Activated CD4-positive, alpha-beta T cell treated with anti-CD3 and anti-CD28 coated beads, Interleukin-2, amount 50 U/mL, for 48 hours (primary cell): Measurements from ENCODE around the gene ERLIN1.
"Not testable (repeated sequence)": the region's sequence is repeated elsewhere in the genome, so short reads cannot be mapped to it uniquely, and the experiment has no call there.

Source experiments
- DNase-seq, 2 experiments: peaks; one replicate each; pipeline ENCODE4 v3.0.0-alpha.2; 2020

Gene ERLIN1

DNA sequence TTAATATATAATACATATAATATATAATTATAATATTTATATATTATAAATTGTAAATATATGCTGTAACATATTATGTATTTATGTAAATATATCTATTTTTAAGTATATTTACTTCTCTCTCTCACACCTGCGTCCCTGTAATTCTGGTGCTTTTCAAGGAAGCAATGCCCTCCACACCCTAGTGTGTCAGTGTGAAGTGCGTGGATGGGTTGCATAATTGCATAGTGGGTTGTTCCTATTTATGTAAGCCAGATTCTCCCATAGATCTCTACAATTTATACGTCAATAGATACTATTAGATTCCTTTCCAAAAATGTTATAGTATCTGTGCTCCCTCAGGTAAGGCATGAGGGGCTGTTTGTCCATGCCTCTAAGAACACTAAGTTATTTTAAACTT lies 54.3 kb downstream of the ERLIN1 start:
- no peak for DNase-seq

DNA sequence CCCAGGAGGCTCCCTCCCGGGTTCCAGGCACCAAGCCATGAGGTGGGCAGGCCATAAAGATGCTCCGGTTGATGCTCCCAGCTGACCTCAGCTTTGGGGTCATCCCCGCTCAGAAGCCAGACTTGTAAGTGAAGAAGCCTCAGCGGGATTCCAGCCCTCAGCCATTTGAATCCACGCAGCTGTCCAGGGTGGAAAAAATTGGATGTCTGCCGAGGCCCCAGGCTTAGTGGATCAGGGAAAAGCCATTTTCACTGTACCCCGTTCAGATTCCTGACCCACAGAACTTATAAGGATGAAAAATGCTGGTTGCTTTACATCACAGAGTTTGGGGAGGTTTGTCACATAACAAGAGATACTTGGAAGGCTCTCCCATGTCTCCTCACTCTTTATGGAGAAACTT lies 55.0 kb downstream of the ERLIN1 start:
- no peak for DNase-seq

DNA sequence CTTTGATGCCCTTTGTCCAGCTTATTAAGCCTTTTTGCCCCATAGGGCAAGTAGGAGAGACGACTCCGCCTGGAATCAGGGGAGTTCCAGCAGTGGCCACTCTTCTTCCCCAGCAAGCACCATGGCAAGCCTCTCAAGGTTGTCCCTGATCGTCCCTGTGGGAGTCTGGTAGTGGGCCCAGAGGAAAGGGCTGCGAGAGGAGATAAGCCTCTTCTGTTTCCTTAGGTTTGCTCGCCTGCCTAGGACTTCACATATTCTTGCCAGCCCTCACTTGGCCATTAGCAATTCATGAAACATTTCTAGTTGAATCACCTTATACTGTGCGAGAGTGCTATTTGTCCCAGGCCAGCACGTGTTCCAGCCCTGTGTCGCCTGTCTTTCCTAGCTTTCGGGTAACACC lies 56.4 kb downstream of the ERLIN1 start:
- no peak for DNase-seq

DNA sequence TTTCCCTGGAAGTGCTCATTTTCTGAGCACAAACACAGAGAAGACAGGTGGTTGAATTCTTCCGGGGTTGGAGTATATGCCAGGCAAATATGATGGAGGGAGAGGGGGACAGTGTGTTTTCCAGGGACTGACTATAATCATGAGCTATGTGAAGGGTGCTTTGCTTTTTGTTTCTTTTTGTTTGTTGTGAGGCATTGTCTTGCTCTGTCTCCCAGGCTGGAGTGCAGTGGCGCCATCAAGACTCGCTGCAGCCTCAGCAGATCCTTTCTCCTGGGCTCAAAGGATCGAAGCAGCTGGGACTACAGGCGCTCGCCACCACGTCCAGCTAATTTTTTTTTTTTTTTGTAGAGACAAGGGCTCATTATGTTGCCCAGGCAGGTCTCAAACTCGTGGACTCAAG lies 56.9 kb downstream of the ERLIN1 start:
- DNase-seq: no peak

DNA sequence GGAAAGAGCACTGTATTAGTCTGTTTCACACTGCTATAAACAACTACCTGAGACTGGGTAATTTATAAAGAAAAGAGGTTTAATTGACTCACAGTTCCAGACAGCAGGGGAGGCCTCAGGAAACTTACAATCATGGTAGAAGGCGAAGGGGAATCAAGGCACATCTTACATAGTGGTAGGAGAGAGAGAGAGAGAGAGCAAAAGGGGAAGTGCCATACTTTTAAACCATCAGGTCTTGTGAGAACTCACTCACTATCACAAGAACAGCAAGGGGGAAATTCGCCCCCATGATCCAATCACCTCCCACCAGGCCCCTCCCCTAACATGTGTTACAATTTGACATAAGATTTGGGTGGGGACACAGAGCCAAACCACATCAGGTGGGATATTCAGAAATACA lies 60.5 kb downstream of the ERLIN1 start:
- DNase-seq: not testable (repeated sequence)

DNA sequence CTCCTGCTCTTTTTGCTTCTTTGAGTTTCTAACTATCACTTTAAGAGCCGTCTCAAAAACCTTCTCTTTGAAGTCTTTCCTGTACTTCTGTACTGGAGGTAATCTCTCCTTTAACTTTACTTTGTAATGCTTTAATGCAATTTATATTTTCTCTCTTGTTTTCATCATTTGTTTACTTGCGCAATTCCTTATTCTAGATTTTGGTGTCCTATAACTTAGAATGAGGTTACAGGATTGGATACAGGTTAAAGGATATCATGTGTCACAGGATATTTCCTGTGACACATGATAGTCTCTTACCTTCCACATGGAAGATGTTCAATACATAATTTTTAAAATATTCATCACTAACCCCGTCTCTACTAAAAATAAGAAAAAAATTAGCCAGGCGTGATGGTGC lies 61.7 kb downstream of the ERLIN1 start:
- DNase-seq: no peak

DNA sequence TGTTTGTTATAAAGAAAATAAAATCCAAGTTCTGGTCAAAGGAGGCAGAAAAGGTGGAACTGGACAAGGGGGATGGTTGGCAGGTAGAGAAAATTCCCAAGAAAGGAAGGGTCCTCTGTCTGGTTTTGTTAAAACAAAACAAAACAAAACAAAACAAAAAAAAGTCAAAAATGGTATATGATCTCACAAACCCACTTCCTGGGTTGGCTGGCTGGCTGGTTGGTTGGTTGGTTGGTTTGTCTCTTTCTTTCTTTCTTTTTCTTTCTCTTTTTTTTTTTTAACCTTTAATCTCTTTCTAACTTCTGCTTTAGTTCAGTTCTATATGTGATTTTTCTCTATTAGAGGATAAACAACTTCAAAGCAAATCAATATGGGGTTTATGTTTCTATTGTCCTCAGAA lies 63.0 kb downstream of the ERLIN1 start:
- no peak for DNase-seq

DNA sequence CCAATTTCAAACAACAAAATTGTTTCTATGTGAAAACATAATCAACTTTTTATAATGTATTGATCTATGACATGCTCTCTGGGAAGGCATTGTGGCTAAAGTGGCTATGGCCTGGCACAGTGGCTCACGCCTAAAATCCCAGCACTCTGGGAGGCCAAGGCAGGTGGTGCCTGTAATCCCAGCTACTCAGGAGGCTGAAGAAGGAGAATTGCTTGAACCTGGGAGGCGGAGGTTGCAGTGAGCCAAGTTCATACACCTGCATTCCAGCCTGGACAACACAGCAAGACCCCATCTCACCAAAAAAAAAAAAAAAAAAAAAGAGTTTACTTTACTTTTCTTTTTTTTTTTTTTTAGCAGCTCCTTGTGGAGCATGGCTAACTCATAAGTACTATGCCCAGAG lies 65.3 kb downstream of the ERLIN1 start:
- DNase-seq: no peak

DNA sequence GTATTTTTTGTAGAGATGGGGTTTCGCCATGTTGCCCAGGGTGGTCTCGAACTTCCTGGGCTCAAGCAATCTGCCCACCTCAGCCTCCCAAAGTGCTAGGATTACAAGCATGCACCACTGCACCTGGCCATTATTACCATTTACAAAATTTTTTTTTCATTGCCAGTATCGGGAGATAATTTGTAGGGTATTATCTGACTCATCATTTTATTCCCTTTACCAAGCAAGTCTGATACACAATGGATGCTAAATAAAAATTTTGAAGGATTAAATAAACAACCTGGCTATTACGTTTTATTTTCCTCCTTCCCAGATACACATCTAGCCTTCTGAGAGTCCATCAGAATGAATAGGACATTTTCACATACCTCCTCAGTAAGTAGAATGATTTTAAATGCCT lies 66.1 kb downstream of the ERLIN1 start:
- DNase-seq: no peak

DNA sequence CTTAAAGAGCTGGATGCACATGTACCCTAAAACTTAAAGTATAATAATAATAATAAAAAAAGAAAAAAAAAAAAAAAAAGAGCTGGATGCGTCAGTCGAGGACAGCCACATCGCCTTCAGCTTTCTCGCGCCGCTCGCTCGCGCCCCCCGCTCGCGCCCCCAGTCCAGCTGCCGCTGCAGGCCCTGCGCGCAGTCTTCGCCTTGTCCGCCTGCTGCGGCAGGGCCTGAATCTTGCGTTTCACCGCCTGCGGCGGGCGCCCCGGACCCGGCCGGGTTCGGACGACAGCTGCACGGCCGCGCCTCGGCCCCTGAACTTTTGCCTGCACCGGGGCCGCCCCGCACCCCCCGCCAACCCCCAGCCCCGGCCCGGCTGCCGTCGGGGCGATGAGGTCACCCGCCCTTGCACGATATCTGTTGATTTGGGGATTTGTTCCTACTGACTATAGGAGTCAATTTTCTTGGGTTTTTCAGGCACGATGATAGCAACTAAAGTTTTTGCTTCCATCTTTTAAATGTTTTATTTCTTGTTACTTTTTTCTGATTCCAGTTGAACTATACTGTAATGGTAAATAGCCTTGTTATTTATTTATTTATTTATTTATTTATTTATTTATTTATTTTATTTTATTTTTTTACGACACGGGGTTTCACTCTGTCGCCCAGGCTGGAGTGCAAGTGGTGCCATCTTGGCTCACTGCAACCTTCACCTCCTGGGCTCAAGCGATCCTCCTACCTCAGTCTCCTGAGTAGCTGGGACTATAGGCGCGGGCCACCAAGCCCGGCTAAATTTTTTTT lies 70.7 kb downstream of the ERLIN1 start:
- DNase-seq: no peak

DNA sequence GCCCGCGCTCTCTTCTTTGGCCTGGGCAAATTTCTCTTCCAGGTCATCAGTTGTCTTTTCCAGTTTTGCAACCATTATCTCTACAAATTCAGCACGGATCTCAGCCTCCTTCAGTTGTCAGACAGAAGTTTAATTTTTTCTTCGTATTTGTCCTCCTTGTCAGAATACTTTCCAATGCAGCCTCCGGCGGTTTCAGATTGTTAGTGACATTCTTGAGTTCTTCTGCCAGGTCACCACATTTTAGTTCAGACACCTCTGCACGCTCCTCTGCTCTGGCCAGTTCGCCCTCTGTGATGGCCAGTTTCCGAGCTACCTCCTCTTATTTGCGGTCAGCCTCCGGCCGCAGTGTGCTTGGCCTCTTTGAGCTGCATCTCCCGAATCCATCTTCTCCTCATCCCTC lies 71.4 kb downstream of the ERLIN1 start:
- no peak for DNase-seq

DNA sequence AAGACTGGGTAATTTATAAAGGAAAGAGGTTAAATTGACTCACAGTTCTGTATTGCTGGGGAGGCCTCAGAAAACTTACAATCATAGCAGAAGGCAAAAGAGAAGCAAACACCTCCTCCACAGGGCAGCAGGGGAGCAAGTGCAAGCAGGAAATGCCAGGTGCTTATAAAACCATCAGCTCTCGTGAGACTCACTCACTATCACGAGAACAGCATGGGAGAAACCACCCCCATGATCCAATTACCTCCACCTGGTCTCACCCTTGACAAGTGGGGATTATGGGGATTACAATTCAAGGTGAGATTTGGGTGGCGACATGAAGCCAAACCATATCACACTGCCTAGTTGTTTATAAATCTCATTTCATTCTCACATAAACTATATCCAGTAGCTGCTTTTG lies 76.2 kb downstream of the ERLIN1 start:
- DNase-seq: no peak

DNA sequence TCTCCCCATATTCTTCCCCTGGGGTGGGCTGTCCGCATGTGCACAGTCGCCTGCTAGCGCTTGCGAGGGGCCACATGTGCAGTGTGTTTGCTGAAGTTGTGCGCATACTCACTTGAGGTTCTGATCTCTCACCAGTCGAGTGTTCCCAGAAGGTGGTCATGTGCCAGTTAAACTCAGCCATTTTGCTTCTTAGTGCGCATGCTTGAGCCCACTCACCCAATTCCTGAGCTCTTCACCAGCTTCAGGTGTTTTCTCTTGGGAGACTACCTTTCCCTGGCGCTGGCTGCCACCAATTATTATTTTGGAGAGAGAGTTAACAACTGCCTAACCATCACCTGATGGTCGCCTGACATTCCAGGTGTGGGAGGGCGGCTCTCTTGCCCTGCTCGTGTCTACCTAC lies 79.0 kb downstream of the ERLIN1 start:
- DNase-seq: no peak

DNA sequence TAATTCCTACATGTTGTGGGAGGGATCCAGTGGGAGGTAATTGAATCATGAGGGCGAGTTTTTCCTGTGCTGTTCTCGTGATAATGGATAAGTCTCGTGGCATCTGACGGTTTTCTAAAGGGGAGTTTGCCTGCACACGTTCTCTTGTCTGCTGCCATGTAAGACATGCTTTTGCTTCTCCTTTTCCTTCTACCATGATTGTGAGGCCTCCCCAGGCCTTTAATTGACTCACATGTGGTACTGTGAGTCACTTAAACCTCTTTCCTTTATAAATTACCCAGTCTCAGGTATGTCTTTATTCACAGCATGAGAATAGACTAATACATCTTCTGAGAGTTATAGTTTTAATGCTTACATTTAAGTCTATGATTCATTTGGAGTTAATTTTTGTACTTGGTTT lies 81.5 kb downstream of the ERLIN1 start:
- DNase-seq: no peak

DNA sequence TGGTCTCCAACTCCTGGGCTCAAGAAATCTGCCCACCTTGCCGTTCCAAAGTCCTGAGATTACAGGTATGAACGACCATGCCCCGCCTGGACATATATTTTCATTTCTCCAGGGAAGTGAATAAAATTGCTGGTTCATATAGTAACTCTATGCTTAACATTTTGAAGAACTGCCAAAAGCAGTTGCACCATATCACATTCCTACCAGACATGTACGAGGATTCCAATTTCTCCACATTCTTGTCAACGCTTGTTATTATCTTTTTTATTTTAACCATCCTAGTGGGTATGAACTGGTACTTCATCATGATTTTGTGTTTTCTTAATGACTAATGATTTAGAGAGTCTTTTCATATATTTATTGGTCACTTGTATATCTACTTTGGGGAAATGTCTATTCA lies 82.2 kb downstream of the ERLIN1 start:
- no peak for DNase-seq

DNA sequence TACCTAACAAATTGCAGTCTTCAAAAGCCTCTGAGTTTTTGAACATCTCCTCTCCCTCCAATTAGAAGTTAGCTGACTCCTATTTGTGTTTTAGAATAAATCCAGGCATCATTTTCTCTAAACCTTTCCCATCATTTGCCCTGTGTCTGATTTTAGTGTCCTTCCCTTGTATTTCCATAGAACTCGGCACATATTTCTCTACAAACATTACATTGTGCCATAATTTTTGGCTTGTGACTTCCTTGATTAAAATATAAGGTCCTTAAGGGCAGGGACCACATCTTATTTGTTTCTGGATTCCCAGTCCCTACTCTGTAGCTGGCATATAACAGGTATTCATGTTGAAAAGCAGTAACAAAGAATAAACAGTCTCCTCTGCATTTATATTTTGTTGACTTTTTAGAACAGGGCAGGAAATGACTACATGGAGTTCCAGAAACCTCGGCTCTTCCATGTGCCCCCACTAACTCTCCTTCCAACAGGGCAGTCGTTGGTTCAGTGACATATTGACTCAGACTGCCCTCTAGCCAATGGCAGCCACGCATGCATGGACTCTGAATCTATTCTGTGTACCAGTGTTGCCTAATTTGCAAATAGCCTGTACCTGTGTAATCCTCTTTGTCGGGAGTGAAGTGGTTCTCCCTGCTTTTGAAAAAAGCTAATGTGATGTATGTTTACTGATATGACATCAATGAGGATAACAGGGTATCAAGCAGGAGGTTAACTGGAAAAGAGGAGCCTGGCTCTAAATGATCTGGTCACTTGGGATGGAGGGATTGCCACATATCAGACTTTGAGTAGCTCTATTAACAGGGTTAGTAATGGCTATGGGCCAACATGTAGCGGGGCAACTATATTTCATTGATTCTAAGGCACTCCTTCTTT lies 84.4 kb downstream of the ERLIN1 start:
- no peak for DNase-seq

DNA sequence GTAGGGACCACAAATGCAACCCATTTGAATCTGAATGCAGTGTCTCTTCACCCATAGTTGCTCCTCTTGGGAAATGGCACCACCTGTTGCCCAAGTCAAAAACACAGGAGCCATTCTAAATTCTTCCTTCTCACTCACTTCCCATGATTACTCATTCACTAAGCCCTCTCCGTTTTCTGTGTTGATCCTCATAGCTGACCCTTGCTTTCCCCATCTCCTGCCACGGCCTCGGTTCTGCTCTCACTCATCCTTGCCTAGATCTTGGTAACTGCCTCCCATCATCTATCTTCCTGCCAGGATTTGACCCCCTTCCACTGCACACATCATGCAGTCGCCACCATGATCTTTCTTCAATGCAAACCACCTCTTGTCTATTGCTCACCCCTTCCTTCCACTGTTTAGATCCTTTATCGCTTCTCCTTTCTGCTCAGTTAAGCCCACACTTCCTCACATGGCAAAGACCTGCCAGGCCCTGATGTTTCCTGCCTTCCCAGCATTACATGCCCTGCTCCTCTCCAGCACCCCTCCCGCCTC lies 85.1 kb downstream of the ERLIN1 start:
- no peak for DNase-seq
